ENCODE measurements around the gene TBCK. TPM values are rescaled to one million over a fixed set of nuclear protein-coding genes. Genes with fewer than 3 reads are reported as not detected.

Gene TBCK
- total RNA-seq, 4 donors from 2014 or later: 15.6 to 29.9 (median 21.8) TPM

DNA sequence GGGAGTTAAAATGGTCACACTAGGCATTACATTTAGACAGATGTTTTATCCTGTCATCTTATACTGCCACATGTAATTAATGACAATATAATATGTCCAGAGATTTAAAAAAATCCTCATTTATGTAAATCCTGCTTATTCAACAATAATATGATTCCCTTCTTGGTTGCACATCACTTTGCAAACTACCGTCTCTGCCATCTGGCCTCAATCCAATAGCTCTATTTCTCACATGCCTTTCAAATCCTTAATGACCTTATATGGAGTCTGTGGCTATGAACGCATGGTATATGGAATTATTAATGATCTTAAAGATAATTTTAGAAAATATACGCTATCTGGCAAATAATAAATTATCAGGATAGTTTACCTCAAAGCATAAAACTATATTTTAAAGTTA, 276.2 kb downstream of the TBCK start:
- no peak for TF ChIP-seq POLR2A (IDR thresholded peaks at IDR 0.05)
- TF ChIP-seq, protein P1, sequence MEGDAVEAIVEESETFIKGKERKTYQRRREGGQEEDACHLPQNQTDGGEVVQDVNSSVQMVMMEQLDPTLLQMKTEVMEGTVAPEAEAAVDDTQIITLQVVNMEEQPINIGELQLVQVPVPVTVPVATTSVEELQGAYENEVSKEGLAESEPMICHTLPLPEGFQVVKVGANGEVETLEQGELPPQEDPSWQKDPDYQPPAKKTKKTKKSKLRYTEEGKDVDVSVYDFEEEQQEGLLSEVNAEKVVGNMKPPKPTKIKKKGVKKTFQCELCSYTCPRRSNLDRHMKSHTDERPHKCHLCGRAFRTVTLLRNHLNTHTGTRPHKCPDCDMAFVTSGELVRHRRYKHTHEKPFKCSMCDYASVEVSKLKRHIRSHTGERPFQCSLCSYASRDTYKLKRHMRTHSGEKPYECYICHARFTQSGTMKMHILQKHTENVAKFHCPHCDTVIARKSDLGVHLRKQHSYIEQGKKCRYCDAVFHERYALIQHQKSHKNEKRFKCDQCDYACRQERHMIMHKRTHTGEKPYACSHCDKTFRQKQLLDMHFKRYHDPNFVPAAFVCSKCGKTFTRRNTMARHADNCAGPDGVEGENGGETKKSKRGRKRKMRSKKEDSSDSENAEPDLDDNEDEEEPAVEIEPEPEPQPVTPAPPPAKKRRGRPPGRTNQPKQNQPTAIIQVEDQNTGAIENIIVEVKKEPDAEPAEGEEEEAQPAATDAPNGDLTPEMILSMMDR (IDR thresholded peaks at IDR 0.05): no peak
- WGBS, 2 donors: 29 to 39% methylated on average over 3 of the region's 3 CpGs
- no peak overlapping the region for H3K4me3 ChIP-seq (ENCODE audit: low read depth, poor library complexity, severe bottlenecking)
- DNase-seq (ENCODE audit: low spot score in 2 of 2): no peak
- intact Hi-C loops (cut with DNase I; ENCODE audit: low total_unique reads): no loop called here

DNA sequence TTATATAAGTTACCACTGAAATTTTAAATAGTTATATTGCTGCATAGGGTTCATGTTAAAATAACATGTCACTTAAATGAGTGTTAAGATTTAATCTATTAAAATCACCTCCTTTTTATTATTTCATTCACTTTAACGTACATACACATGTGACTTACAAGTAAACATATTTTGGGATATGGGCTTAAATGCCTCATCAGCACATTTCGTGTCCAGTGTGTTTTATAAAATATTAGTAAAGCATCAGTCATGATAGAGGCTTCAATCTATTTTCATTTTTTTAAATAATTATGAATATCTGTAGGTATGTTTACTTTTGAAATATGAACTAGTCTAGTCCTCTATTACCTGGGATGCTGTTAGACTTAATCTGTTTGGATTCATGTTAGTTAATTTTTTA, 277.1 kb downstream of the TBCK start:
- no peak for DNase-seq (ENCODE audit: low spot score in 2 of 2)
- no peak overlapping the region for H3K4me3 ChIP-seq (ENCODE audit: low read depth, poor library complexity, severe bottlenecking)
- intact Hi-C loops (cut with DNase I; ENCODE audit: low total_unique reads): no loop called here
- WGBS, 2 donors: 77 to 80% methylated on average over 2 of the region's 2 CpGs
- TF ChIP-seq, protein P1 (IDR thresholded peaks at IDR 0.05): no peak
- no peak for TF ChIP-seq POLR2A (IDR thresholded peaks at IDR 0.05)

- TF ChIP-seq, protein P1 (IDR thresholded peaks at IDR 0.05): no peak
- TF ChIP-seq POLR2A (IDR thresholded peaks at IDR 0.05): no peak
- H3K4me3 ChIP-seq (ENCODE audit: low read depth, poor library complexity, severe bottlenecking): no peak overlapping the region
- WGBS, 2 donors: 52 to 58% methylated on average over 2 of the region's 2 CpGs
- intact Hi-C loops (cut with DNase I; ENCODE audit: low total_unique reads): no loop called here
- no peak for DNase-seq (ENCODE audit: low spot score in 2 of 2)
Observed at GRCh38 chr4:106038012-106038411, 278.0 kb downstream of the TBCK start.

DNA sequence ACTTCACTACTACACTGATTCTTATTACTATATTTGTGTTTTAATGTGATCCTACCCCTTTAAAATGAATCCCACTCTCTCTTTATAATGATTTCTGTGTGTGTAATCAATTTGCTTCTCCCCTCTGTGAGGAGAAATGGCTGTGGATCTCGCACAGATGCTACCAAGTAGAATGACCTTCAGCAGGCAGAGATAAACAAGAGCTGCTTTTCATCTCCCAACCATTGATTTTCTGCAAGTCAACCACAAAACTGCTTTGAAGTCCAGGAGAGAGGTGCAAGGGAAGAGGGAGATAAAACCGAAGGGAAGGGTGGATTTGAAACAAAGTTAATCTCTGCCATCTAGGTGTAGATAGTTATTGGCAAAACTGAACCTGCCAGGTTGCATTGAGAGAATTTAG, 279.2 kb downstream of the TBCK start:
- intact Hi-C loops (cut with DNase I; ENCODE audit: low total_unique reads): no loop called here
- 46 to 55% methylated on average over 2 of the region's 2 CpGs for WGBS, 2 donors
- TF ChIP-seq POLR2A (IDR thresholded peaks at IDR 0.05): no peak
- TF ChIP-seq, protein P1 (IDR thresholded peaks at IDR 0.05): no peak
- DNase-seq (ENCODE audit: low spot score in 2 of 2): no peak
- H3K4me3 ChIP-seq (ENCODE audit: low read depth, poor library complexity, severe bottlenecking): no peak overlapping the region

- TF ChIP-seq, protein P1 (IDR thresholded peaks at IDR 0.05): no peak
- TF ChIP-seq POLR2A (IDR thresholded peaks at IDR 0.05): no peak
- 76 to 82% methylated on average over 3 of the region's 3 CpGs for WGBS, 2 donors
- intact Hi-C loops (cut with DNase I; ENCODE audit: low total_unique reads): no loop called here
- no peak overlapping the region for H3K4me3 ChIP-seq (ENCODE audit: low read depth, poor library complexity, severe bottlenecking)
- DNase-seq (ENCODE audit: low spot score in 2 of 2): no peak
Observed at GRCh38 chr4:106036334-106036733, 279.7 kb downstream of the TBCK start.

DNA sequence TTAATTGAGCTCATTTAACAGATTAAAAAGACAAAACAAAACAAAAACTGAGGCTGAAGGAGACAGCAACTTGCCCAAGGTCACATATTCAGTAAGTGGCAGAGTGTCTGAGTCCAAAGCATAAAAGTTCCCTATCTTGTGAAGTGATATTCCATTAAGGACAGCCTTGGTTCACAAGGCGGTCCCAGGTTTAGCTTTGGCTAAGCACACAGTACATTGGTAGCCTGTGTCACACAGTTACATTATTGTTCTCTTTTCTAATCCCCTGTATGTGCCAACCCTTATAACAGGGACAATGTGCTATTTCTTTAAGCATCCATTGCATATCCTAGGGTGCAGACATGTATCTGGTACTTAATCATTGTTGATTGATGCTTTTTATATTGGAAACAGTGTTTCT, 280.8 kb downstream of the TBCK start:
- DNase-seq (ENCODE audit: low spot score in 2 of 2): no peak
- intact Hi-C loops (cut with DNase I; ENCODE audit: low total_unique reads): no loop called here
- TF ChIP-seq POLR2A (IDR thresholded peaks at IDR 0.05): no peak
- TF ChIP-seq, protein P1 (IDR thresholded peaks at IDR 0.05): no peak
- 87 to 96% methylated on average over 1 of the region's 1 CpG for WGBS, 2 donors
- H3K4me3 ChIP-seq (ENCODE audit: low read depth, poor library complexity, severe bottlenecking): no peak overlapping the region

Data from lower leg skin (tissue), 4 donors.